Measurements from ENCODE around the gene RPN1.
"Not testable (repeated sequence)": the region's sequence is repeated elsewhere in the genome, so short reads cannot be mapped to it uniquely, and the experiment has no call there.

Gene RPN1

DNA sequence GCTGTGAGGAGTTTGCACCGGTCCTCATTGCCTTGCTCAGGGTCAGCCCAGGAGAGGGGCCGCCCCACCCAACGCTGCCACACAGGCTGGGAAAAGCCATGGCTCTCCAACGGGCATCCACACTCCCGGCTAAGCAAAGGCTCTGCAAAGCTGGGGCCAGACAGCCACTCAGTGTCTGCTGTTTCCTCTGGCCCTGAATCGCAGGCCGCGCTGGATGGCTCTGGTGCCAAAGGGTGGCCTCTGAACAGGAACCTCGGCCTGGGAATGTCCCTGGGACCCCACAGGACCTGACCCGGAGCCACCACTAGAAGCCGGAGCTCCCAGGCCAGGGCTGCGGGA, 42.9 kb downstream of the RPN1 start:
- no peak for DNase-seq

DNA sequence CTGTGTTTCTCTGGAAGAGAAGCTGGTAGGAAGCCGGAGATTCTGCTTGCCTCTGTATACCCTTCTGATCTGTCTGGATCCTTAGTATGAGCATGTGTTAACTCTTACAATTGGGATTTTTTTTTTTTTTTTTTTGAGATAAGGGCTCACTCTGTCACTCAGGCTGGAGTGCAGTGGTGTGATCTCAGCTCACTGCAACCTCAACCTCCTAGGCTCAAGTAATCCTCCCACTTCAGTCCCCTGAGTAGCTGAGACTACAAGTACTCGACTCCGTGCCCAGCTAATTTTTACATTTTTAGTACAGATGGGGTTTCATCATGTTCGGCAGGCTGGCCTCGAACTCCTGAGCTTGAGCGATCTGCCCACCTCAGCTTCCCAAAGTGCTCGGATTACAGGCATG, 44.5 kb downstream of the RPN1 start:
- no peak for DNase-seq

DNA sequence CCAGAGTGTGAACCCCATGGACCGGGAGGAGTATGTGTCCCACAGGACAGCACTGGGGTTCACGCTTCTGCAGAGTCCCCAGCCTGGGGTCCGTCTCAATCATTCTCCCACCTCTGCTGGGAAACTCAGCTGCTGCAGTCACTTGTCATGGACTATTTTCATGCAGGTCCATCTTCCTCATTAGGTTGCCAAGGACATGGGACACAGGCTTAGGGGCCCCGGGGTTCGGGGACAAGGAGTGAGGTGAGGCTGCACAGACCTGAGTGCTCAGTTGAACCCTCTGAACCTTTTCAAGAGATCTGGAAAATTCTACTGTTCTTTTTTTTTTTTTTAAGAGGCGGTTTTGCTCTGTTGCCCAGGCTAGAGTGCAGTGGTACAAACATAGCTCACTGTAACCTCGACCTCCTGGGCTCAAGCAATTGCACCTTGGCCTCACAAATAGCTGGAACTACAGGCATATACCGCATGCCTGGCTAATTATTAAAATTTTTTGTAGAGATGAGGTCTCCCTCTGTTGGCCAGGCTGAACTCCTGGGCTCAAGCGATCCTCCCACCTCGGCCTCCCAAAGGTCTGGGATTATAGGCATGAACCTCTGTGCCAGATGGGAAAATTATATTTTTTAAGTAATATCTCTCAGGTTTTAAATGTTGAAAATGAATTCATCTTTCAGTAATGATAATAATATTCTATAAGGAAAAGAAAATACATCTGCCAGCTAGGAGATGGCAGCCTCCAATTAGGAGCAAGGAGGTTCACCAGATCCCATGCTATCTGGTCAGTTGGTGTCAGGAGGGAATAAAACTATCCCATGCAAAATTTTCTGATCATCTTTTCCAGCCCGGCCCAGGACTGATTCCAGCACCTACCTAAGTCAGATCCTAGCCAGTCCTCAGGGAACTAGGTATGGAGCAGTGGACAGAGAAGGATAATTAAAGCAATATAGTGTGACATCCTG, 45.2 kb downstream of the RPN1 start:
- DNase-seq = no peak

DNA sequence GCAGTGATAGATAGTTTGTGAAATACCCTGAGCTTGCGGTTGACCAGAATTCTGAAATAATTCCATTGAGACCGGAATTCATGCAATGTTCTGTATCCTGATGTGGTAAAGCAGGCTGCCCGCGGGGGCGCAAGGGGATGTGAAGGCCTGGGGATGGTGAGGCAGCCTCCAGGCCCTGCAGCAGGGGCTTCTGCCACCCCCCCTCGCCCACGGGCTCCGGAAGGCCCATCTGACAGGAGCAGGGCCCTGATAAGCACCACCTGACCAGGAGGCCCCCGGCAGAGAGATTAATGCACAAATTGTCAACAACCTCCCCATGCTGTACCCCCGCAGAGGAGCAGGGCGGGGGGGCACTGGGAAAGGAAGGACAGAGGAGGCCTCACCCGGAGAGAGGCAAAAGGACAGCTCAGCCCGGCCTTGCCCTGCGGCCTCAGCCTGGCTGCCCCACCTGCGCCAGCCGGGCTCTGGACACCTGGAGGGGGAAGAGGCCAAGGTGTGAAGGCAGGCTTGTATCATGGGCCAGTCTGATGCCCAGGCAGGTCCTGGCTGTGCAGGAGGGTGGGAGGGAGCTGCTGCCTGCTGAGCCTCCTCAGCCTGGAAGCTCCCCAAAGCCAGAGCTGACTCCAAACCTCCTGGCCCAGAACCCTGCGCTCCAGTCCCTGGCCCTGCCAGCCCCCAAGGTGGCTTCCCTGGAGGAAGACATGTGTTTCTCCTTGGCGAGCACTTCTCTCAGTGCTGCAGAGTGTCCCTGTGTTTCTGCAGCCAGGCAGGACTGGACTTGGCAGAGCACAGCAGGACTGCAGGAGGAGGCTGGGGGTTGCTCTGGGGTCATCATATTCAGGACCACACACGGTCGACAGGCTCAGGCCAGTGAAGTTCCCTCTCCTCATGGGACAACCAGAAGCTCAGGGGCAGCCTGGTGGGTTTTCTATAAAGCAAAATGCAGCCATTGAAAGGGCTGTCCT, 46.5 kb downstream of the RPN1 start:
- DNase-seq = peak; percentile 47

DNA sequence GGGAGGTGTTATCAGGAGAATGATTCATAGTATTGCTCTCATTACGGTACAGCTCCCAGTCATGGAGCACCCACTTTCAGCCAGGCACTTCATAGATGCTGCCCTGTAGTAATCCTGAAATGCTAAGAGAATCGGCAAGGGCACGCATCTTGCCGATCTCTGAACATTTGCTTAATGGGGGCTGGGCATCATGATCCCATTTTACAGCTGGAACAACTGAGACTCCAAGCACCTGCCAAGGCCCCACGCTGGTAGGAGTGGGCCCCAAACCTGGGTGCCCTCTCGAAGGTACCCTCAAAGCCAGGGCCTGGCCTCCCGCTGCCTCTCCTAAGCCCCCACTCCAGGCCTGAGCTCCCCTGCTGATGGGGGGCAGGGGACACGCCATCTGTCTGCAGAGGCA, 47.3 kb downstream of the RPN1 start:
- DNase-seq = no peak

DNA sequence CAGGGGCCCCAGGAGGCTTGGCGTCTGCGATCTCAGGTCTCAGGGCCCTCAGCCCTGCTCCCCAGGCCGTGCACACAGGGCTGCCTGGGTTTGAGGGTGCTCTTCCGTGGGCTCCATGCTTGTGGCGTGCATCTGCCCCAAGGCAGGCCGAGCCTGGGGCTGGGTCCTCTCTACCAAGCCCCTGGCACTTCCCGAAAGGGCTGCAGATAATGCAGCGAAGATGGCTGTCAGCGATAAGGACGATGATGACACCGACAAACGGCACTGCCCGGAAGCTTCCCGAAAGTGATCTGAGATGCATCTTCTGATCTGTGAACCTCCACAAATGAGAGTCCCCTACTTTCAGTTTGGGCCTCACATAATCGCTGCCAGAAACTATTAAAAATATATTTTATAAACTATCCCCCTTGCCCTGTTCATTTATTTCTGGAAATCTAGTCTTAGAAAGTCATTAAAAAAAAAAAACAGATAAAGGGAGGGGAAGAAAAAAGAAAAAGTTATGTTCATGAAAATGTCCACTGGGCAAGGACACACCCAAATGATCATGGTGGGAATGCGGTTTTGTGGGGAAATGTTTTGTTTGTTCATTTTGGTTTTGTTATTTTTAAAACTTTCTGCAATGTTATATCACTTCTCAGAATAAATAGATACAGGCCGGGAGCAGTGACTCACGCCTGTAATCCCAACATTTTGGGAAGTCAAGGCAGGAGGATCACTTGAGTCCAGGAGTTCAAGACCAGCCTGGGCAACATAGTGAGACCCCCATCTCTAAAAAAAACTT, 51.5 kb downstream of the RPN1 start:
- DNase-seq = no peak

DNA sequence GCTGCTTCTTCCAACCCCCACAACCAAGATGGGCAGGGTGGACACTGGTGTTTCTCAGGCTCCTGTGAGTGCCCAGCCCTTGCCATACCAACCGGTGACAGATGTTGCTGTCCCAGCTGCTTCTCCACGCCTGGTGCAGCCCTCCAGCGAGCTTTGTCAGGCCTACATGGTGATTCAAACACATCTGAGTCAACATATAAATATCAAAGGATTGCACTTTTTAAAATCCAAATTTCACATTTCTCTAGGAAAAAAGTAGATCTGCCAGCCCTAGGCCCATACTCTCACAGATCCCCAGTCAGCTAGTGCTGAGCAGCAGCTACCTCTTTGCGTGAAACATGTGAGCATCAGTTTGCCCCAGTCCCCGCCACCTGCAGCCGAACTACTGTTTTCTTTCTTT, 52.7 kb downstream of the RPN1 start:
- no peak for DNase-seq

DNA sequence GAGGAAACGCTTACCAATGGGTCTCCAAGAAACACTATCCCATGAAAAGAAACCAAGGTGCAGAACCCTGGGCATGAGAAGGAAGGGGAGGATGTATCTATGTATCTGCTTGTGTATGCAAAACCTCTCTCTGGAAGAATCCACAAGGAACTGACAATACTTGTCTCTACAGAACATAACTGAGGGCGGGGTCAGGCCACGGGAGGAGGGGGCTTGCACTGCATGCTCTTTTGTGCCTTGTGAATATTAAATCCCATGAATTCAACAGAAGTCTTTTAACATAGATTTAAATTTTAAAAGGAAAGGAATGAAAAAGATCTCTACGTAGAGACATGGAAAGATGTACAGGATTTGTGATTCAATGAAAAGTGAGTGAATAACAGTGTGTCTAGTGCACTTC, 57.8 kb downstream of the RPN1 start:
- DNase-seq = no peak

DNA sequence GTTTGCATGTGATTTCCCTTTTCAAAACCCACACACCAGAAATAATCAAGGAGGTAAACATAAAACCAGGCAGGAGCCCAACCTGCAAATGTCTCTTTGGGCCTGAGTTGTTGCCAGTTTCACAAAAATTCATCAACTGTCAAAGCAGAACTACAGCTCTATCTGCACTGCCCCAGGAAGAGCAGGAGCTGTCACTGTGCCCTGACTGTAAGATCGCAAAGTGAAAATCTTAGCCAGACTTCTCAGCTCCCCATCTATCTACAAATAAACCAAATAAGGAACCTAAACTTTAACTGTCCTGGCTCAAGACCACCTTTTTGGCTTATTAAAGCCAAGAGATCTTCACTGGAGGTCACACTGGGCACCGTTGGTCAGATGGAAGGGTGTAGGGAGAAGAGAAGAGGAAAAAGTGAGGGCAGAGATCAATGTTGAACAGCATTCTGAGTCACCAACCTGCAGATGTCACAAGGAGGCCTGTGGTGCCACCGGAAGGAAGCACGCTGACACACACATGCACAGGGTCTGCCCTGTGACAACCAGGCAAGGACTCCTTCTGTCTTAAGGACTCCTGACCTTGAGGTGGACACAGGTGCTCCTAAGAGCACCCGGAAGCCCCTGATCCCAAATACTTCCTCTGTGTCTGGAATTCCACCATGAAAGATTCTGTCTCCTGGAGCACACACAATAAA, 58.7 kb downstream of the RPN1 start:
- DNase-seq = peak; percentile 51

DNA sequence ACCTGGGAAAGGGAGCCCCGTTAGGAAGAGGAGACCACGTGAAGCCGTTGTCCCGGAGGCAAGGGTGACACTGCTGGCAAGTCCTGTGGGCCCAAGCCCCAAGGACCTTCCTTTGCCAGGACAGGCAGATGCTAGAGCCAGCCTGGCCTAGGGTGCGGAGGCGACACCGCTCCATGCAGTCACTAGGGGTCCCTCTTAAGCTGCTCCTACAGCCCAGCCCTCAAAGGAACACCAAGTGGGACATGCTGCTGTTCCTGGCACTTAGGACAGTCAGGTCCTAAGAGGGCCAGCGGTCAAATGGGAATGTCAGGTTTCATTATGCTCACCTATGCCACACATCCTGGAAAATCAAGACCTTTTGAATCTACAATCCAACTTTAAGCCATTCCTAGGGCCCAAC, 59.7 kb downstream of the RPN1 start:
- DNase-seq = no peak

DNA sequence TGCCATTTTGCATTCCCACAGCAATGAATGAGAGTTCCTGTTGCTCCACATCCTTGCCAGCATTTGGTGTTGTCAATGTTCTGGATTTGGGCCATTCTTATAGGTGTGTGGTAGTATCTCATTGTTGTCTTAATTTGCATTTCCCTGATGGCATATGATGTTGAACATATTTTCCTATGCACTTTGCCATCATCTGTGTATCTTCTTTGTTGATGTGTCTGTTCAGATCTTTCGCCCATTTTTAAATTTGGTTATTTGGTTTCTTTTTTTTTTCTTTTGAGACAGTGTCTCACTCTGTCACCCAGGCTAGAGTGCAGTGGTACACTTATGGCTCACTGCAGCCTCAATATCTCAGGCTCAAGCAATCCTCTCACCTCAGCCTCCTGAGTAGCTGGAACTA, 60.6 kb downstream of the RPN1 start:
- not testable (repeated sequence) for DNase-seq

DNA sequence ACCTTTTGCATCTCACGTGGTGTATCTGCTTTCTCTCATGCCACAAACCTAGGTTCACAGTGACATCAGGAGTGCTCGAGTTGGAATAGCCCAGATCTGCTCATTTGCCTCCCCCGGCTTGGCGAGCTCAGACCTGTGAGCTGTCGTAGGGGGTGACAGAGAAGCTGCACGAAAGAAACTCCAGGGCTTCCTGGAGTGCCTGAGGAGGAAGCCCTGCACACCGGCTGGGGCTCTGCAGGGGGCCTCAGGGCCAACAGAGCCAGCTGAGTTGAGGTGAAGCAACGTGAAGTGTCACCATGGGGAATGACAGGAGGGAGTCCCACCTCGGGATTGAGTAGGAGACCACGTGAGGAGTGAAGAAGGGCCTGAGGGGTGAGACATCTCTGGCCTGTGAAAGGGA, 62.5 kb downstream of the RPN1 start:
- DNase-seq = no peak

DNA sequence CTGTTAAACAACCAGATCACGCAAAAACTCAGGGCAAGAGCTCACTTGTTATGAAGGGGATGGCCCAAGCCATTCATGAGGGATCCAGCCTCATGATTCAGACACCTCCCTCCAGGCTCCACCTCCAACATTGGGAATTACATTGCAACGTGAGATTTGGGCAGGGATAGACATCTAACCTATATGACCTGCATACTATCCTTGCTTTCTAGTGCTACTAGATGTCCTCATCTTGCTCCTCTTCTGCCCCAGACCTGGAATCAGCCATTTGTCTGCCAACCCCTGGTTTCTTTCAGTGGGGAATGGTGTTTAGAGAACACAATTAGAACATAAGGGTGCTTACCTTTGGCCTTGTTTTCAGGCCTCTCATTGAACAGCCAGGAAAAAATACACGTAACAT, 63.2 kb downstream of the RPN1 start:
- DNase-seq = no peak

DNA sequence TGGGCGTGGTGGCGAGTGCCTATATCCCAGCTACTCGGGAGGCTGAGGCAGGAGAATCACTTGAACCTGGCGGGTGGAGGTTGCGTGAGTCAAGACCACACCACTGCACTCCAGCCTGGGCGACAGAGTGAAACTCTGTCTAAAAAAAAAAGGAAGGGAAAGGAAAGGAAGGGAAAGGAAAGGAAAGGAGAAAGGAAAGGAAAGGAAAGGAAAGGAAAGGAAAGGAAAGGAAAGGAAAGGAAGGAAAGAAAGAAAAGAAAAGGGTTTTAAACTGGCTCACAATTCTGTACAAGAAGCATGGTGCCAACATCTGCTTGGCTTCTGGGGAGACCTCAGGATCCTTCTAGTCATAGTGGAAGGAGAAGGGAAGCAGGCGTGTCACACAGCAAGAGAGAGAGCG, 63.7 kb downstream of the RPN1 start:
- not testable (repeated sequence) for DNase-seq

DNA sequence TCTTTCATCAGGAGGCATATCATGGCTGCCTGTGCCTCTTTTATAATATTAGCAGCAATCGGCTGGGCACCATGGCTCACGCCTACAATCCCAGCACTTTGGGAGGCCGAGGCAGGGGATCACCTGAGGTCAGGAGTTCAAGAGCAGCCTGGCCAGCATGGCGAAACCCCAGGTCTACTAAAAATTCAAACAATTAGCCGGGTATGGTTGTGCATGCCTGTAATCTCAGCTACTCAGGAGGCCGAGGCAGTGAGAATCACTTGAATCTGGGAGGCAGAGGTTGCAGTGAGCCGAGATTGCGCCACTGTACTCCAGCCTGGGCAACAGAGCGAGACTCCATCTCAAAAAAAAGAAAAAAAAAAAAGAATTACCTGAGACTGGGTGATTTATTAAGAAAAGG, 64.2 kb downstream of the RPN1 start:
- DNase-seq = not testable (repeated sequence)

DNA sequence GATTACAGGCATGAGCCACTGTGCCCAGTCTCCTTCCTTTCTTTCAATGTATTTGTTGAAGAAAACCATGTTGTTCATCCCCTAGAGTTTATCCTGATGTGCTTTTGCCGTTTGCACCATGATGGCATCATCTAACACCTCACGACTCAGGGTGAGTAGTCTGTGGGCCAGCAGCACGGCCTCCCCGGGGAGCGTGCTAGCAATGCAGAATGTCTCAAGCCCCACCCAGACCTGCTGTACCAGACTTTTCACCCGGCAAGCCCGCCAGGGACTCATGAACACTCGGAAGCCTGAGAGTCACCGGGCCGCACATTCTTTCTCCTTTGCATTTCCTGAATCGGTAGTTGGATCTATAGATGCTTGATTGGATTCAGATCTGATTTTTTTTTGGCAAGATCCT, 64.6 kb downstream of the RPN1 start:
- DNase-seq = no peak

DNA sequence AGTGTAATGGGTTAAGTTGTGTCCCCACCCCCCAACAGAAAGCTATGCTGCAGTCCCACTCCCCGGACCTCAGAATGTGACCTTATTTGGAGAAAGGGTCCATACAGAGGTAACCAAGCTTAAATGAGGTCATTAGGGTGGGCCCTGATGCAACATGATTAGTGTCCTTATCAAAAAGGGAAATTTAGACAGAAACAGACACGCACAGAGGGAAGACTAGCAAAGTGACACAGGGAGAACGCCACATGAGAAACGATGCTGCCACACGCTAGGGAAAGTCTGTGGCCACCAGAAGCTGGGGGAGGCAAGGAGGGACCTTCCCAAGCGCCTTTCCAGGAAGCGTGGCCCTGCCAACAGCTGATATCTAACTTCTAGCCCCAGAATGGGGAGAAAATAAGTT, 65.4 kb downstream of the RPN1 start:
- no peak for DNase-seq

DNA sequence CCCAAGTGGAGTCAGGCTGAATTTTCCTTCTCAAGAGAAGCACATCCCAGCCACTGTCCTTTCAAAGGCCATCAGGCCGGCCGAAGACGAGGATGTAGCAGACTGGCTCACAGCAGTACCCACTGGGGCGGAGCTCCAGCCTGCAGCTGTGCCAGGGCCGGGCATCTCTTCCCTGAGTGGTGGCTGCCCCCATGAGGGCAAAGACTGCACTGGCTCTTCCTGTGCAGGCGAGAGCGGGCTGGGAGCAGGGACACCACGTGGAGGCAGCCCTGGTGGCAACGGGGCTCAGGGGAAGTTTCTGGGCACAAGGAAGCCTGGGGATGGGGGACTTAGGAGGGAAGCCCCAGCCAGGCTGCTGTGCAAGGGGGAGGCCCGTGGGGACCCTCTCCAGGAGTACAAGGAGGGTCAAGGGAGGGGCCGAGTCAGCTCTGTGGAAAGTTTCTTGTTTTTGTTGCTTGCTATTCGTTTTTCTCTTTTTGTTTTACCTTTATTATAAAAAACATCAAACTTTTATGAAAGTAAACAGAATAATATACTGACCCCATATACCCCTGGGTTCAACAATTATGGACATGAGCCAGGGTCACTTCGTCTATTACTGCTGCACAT, 66.1 kb downstream of the RPN1 start:
- DNase-seq = peak; percentile 47

DNA sequence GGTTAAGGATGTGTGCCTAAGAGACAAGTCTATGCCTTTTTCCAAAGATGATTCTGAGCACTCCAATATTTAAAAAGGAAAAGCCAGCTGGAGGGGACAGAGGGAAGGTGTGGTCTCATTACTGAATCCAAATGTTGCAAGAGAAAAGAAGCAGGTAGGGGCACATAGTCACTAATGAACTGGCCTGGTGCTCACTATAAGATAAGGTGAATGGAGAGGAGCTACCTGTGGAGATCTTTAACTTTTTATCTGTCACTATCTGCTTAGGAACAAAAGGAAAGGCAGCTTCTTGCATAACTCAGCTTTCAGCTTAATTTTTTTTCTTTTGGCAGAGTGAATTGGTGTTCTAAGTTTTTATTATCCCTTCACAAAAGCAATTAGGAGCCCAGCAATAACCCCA, 69.1 kb downstream of the RPN1 start:
- no peak for DNase-seq

DNA sequence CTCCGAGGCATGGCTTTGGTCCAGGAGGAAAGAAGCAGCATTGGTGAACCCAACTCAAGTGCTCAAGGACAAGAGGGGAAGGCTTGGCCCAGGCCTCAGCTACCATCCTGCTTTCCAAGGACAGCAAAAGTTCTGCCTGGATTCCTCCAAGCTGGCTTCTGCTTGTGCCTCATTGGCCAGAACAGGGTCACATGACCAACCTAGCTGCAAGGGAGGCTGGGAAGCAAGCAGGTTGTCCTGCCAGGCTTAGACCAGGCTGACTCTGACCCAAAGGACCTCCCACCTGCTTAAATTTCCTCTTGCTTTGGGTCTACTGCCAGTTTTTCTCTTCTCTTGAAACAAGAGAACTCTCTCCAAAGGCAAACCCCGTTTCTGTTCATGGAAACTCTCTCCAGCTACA, 70.7 kb downstream of the RPN1 start:
- DNase-seq = no peak

DNA sequence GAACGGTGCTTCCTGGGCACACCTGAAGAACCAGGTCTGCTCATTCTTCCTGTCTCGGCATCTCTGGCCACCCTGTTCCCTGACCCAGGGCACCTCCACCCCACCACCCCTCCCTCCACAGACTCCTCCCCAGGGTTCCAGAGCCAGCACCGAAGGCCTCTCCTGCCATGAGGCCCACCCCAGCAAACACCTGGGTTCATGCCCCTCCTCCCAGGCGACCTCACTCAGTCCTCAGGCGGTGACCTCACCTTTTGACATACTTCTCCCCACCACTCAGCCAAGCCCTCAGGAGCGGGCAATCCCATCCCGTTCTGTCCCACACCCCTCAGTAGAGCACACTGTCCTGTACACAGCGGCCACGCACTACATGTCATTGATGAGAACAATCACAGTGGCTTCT, 72.3 kb downstream of the RPN1 start:
- no peak for DNase-seq

DNA sequence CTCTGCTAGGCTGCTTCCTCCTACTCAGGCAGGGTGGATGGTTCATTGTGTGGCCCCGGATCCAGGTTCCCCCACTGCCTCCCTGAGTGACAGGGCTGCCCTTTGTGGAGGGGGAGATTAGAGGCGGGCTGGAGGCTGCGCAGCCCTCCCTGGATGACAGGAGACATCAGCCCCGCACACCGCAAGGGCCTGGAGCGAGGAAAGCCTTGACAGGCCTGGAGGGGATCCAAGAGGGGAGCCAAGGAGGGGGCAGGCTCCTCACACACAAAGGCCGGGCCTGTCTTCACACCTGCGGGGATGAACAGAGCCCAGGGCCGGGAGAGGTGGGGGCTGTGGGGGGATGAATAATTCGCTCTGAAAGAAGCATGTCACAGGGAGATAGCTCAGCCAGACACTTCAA, 72.9 kb downstream of the RPN1 start:
- no peak for DNase-seq
